AG09319 (cell line): Measurements from ENCODE around the gene GLTP.
"Not testable (repeated sequence)": the region's sequence is repeated elsewhere in the genome, so short reads cannot be mapped to it uniquely, and the experiment has no call there.

ENCODE experiments used
- DNase-seq: peaks from one replicate; pipeline ENCODE4 v3.0.0-alpha.2; 2010; ENCODE audit warnings: low read depth; ENCODE audit errors: extremely low read depth
- CTCF ChIP-seq: IDR thresholded peaks from 2 replicates; pipeline ENCODE4 v1.5.1; 2011; ENCODE audit warnings: low read depth, mild to moderate bottlenecking, inconsistent platforms, low read length, moderate library complexity

The GLTP gene, protein sequence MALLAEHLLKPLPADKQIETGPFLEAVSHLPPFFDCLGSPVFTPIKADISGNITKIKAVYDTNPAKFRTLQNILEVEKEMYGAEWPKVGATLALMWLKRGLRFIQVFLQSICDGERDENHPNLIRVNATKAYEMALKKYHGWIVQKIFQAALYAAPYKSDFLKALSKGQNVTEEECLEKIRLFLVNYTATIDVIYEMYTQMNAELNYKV

GRCh38 chr12:109880043-109880931, at the start of gene GLTP:
Gene GLTP (minus strand): TSS chr12:109880541. CDS start chr12:109880374, 167 bp downstream.
- TF ChIP-seq CTCF, result peak; percentile 14; the same call in 1 of the 2 replicates
- peak; percentile 41 for DNase-seq

GRCh38 chr12:109929326-109929725, 49.0 kb upstream of the GLTP start:
- not testable (repeated sequence) for DNase-seq

GRCh38 chr12:109928058-109928656, 47.8 kb upstream of the GLTP start:
- TF ChIP-seq CTCF, result no peak
- DNase-seq, result no peak

DNA sequence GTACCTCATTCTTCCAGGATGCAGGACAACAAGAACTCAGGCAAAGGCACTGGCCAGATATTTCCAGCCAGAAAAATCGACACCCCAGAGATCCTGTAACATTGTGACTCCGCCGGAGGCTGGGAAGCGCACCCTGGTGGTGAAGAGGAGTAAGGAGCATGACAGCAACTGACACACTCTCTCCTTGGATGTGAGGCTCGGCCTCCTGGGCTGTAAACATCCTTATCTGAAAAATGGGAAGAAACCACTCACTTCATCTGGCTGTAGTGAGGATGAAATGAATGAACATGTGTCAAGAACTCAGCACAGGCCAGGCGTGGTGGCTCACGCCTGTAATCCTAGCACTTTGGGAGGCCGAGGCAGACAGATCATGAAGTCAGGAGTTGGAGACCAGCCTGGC, 47.3 kb upstream of the GLTP start:
- DNase-seq, result no peak
- TF ChIP-seq CTCF, result peak; percentile 76

DNA sequence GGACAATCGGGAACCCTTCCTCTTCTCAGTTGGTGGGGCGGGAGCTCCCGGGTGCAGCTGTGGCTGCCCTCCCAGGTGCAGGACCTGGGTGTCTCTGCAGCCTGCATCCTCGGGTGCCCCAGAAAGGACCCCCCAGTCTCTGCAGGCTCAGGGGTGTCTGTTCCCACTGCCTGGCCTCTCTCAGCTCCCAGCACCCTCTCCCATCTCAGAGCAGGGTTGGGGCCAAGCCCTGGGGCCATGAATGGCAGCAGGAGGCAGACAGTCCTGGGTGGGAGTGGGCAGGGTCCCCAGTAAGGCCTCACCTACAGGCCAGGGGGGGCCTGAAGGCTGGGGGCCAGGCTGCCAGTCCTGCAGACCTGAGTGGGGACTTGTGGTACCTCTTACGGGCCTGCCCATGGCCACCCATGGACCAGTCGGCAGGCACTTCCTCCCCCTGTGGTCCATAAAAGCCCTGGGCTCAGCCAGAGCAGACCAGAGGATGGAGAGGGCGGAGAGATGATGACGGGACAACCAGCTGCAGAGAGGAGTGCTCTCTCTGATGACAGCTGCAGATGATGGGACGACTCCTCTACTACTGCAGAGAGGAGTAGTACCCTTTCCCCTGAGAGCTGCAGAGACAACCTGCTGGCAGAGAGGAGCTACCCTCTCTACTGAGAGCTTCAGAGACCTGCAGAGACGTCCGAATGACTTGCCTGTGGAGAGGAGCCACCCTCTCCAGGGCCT, 46.3 kb upstream of the GLTP start:
- DNase-seq, result no peak
- TF ChIP-seq CTCF, result no peak

- no peak for DNase-seq
- no peak for TF ChIP-seq CTCF
These were observed 45.7 kb upstream of the GLTP start for GRCh38 chr12:109926016-109926415.

- TF ChIP-seq CTCF, result no peak
- DNase-seq, result no peak
These were observed 45.0 kb upstream of the GLTP start for GRCh38 chr12:109925185-109925840.
